NCI-H2081 treated with DMSO at 0.1 percent for 48 hours (cell line): ENCODE measurements around the gene NCK2.

Source experiments
- DNase-seq: peaks from one replicate; lab custom pipeline; 2025; lab: John Stamatoyannopoulos, UW

Gene NCK2

GRCh38 chr2:105777506-105778055, 32.9 kb downstream of the NCK2 start:
- no peak for DNase-seq

GRCh38 chr2:105778080-105778607, 33.4 kb downstream of the NCK2 start:
- no peak for DNase-seq

- no peak for DNase-seq
These were observed 34.7 kb downstream of the NCK2 start for GRCh38 chr2:105779394-105779793.

- no peak for DNase-seq
These were observed 35.9 kb downstream of the NCK2 start for GRCh38 chr2:105780606-105781005.

- no peak for DNase-seq
These were observed 36.7 kb downstream of the NCK2 start for GRCh38 chr2:105781274-105781978.

DNA sequence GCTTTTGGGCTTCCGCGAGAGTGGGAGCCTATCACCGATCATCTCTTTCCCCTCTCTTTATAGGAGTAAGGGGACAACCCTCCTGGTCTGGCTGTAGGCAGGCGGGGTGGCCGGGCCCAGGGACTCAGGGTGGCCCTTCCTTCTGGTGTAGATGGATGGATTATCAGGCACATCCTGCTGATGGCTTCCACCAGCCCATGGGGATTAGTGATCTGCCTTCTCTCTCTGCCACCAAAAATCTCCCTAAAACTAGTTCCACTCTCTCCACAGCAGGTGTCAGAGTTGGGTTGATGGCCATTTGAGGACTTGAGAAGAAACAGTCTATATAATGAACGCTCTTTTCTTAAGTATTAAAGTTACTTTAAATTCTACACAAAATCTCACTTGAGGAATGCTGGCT, 37.4 kb downstream of the NCK2 start:
- DNase-seq = no peak

DNA sequence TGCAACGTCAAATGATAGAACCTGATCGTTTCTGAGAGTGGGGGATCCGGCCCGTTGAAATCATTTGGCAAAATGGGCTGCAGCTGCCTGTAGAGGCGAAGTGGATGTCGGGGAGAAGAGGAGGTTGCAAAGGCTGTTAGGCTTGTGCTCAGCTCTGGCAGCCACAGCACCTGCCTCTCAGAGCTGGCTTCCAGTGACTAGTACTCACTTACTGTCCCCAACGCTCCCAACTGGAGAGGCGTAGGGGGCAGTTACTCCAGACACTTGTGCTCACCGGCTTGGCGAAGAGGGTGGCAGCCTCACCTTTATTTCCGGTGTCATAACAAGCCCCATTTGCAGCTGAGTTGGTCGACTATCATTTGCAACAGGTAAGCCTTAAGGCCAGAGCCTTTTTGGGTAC, 37.9 kb downstream of the NCK2 start:
- DNase-seq = no peak

GRCh38 chr2:105783151-105783738, 38.5 kb downstream of the NCK2 start:
- no peak for DNase-seq

DNA sequence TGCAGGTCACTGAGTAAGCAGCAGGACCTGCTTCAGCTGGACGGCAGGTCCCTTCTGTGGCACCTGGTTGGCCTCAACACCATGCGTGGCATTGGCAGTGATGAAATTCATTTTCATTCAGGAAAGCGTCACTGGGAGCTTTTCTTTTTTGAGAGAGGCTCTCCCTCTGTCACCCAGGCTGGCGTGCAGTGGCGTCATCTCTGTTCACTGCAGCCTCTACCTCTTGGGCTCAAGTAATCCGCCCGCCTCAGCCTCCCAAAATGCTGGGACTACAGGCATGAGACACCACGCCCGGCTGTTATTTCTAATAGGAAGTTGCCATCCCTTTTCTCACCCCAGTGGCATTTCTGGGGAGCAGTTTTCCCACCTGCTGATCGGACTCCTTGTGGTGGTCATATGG, 39.3 kb downstream of the NCK2 start:
- DNase-seq = no peak

DNA sequence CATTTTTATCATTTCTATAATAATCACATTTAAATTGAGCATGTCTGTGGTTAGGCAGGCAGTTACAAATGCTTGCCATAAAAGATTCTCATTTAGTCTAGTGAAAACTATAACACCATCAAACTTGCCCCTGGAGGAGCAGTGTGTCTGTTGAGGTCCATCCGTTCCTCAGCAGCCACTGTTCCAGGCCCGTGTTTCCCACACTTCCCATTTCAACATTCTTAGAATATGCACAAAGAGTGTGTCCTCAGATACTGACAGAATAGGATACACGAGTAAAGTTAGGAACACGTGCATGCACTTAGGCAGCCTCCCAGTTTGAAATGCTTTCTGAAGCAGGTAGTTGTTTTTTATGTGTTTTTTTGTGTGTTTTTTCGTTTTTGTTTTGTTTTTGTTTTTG, 39.9 kb downstream of the NCK2 start:
- DNase-seq = no peak

GRCh38 chr2:105785095-105785847, 40.6 kb downstream of the NCK2 start:
- no peak for DNase-seq

GRCh38 chr2:105786231-105787230, 41.8 kb downstream of the NCK2 start:
- DNase-seq = no peak

DNA sequence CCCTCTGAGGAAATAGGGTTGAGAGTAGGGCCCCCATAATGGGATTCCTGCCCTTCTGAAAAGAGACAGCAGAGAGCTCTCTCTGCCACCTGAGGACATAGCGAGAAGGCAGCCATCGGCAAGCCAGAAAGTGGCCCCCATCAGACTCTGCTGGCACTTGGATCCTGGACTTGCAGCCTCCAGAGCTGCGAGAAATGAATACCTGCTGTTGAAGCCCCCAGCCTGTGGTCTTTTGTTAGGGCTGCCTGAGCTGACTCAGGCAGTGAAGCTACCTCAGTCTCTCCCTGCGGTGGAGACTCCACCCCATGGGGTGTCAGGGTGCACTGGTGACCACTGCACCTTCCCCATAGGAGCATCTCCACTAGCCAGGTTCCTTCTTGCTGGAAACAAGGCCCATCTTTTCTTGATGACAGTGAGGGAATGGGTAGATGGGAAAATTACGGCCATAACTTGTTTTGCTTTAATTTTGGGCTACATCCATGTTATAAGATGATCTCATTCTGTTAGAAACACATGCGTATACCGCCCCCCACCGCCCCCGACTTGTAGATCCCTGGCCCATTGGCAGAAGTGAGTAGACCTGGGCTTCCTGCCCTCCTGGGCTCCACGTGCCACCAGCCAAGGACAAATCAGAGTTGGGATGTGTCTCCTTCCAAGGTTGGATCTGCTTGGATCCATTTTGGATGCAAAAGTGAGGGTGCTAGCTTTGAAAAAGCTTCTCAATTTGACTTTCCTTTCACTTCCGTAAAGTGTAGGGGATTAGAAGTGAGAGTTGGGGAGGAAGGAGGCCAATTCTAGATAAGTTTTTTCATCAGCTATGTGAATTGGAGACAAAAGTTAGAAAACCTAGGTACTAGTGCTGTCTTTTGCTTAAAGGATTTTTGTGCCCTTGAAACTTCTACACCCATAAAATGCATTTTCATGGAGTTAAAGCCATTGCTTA, 42.9 kb downstream of the NCK2 start:
- DNase-seq = no peak

DNA sequence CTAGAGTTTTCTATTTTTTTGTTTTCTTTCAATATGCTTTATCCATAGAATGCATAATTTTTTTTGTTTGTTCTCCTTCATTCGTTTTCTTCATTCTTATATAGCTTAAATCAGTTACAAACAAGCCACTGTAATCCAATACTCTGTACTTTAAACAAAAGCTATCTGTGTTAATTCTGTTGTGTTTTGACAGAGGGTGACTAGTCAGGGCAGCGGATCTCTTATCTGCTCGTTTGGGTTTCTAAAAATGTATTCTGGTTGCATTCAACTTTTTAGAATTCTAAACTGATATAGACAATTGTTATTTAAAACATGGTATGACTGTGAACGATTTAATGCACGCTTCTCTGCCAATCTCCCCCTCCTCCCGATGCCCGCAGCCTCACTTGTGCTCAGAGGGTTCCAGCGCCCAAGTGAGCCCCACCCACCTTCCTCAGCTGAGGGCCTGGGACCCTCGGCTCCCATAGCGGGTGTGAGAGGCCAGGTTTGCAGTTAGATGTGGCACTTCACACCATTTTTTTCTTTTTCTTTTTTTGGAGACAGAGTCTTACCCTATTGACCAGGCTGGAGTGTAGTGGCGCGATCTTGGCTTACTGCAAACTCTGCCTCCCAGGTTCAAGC, 44.1 kb downstream of the NCK2 start:
- no peak for DNase-seq

GRCh38 chr2:105789745-105790460, 45.2 kb downstream of the NCK2 start:
- no peak for DNase-seq

DNA sequence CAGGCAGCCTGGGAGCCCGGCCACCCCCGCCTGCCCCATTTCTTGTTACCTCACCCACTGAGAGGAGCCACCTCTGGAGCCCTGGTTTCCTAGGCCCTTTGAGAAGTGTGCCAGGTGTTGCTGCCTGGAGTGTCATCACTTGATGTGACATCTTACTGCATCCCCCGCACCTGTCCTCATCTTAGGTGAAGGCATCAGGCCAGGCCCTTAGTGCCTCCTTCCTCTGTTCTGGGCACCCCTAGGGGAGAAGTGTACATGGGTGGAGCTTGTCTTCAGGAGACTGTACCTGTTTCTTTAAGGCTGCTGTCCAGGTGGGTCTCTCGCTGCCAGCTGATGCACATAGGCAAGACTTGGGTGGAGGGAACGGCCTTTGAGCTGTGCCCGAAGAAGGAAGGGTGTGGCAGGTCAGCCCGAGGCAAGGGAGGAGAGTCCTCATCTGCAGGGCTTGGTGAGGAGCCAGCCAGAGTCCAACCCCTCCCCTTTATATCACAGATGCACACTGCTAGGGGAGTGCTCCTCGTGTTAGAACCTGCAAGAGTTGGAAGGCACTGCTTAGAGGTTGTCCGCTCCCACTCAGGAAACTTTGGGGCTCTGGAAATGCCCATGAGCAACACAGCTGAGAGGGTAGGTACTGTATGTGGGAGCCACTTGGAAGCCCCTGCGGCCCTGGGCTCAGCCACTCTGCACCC, 45.9 kb downstream of the NCK2 start:
- DNase-seq = no peak

- no peak for DNase-seq
These were observed 46.5 kb downstream of the NCK2 start for GRCh38 chr2:105791229-105791628.

- no peak for DNase-seq
These were observed 47.8 kb downstream of the NCK2 start for GRCh38 chr2:105792561-105792960.
